ENCODE results near the gene PTGIR.
A peak's percentile ranks its signal among the peaks of the same experiment; 100 is the strongest.

PTGIR gene

GRCh38 chr19:46600384-46601317 is 24.2 kb downstream of the PTGIR start:
- DNase-seq: peak; percentile 95 to 97

GRCh38 chr19:46599716-46600373 is 25.0 kb downstream of the PTGIR start:
- no peak for DNase-seq

- no peak for DNase-seq
These were observed 26.4 kb downstream of the PTGIR start for GRCh38 chr19:46598372-46598917.

- DNase-seq: no peak
These were observed 28.9 kb downstream of the PTGIR start for GRCh38 chr19:46596008-46596407.

GRCh38 chr19:46591870-46592269 is 33.0 kb downstream of the PTGIR start:
- no peak for DNase-seq

GRCh38 chr19:46591254-46591653 is 33.6 kb downstream of the PTGIR start:
- no peak for DNase-seq

DNA sequence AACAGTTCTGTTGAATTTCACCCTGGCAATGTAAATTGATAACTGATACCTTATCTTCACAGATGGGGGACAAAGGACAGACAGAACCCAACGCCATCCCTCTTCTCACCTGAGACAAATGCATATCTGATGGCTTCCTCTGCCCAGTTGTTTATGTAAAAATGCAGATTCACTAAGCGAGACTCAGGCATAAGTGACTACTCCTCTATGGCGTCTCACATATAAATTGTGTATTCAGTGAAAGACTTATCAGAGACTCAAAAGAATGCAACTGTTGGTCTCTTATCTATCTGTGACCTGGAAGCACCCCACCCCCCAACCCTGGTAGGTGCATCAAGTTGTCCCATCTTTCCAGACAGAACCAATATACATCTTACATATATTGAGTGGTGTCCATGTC is 37.0 kb downstream of the PTGIR start:
- DNase-seq: no peak

DNA sequence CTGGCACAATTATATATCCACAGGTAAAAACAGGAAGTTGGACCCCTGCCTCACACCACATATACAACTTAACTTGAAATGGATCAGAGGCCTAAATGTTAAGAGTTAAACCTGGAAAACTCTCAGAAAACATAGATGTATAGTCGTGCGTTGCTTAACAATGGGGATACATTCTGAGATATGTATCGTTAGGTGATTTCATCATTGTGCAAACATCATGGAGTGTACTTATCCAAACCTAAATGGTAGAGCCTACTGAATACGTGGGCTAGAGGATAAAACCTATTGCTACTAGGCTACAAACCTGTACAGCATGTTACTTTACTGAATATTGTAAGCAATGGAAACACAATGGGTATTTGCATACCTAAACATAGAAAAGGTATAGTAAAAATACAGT is 38.6 kb downstream of the PTGIR start:
- no peak for DNase-seq

DNA sequence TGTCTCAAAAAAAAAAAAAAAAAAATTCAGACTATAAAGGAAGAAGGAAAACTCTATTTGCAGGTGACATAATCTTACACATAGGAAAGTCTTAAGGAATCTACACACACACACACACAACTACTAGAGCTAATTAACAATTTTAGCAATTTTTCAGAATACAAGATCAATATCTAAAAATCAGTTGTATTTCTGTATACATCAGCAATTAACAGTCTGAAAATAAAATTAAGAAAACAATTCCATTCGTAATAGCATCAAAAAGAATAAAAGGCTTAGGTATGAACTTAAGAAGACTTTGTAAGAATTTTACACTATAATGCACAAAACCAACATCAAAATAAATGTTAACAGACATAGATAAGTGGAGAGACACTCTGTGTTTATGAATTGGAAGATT is 39.4 kb downstream of the PTGIR start:
- no peak for DNase-seq

DNA sequence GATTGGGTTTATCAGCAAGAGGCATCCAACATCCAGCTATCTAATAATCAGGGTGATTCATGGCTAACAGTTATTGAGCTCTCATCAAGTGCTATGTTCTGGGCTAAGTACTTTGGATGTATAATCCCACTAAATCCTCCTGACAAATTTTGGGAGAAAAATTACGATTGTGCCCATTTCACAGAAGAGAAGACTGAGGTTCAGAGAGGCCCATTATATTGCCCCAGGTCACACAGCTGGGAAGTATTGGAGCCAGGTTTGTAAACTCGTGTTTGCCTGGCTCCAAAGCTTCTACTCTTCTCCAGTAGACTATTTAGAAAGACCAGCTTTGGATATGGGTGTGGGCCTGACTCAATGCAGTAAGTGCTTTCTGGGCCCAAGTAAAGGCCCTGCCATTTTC is 44.6 kb downstream of the PTGIR start:
- no peak for DNase-seq

DNA sequence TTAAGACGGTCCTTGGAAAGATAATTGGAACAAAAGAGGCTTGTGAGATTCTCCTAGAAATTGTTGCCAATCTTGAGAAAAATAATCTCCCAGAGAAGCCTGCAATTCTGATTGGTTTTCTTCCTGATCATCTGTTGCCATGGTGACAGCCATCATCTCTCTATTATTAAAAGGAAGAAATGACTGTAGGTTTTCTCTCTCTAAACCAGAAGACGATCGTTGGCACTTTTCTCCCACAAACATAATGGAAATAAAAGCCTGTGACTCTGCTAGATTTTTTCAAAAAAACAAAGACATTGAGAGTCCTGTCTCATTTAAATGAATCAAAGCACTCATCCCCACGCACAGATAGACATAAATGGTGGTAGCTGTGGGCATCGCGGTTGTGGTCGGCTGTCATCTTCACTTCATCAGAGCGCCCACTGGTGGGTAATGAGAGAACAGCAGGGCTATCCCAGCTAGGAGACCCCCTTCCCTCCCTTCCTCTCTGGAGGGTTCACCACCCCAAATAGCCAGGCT is 45.5 kb downstream of the PTGIR start:
- DNase-seq: peak; percentile 29 to 30

DNA sequence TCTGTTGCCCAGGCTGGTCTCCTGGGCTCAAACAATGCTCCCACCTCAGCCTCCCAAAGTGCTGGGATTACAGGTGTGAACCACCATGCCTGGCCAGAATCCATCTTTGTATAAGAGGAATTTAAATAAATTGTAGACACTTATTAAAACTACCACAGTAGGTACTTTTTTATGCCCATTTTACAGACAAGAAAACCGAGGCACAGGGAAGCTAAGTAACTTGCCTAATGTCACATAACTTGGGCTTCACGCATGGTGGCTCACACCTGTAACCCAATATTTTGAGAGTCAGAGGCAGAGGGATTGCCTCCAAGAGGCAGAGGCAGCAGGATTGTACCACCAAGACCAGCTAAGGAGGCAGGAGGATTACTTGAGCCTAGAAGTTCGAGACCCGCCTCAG is 46.4 kb downstream of the PTGIR start:
- DNase-seq: no peak

DNA sequence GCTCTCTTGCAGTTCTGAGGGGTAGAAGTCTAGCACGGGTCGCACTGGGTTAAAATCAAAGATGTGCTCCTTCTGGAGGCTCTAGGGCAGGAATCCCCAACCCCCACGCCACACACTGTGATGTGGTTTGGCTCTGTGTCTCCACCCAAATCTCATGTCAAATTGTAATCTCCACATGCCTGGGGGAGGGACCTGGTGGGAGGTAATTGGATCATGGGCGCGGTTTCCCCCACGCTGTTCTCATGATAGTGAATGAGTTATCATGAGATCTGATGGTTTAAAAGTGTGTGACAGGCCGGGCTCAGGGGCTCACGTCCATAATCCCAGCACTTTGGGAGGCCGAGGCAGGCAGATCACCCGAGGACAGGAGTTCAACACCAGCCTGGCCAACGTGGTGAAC is 50.4 kb downstream of the PTGIR start:
- peak; percentile 24 to 51 for DNase-seq

GRCh38 chr19:46573679-46574498 is 51.0 kb downstream of the PTGIR start:
- no peak for DNase-seq

GRCh38 chr19:46571495-46571894 is 53.4 kb downstream of the PTGIR start:
- DNase-seq: no peak

All from stimulated activated CD4-positive, alpha-beta T cell treated with anti-CD3 and anti-CD28 coated beads, Interleukin-4, amount 100 ng/mL, for 4 hours (primary cell).